Prostate gland (tissue), 2 donors: ENCODE results near the gene CMSS1. TPM values are rescaled to one million over a fixed set of nuclear protein-coding genes. Genes with fewer than 3 reads are reported as not detected.

Source experiments
- DNase-seq: peaks from one replicate; pipeline ENCODE4 v3.0.0-alpha.2; 2019; ENCODE audit warnings: low spot score
- H3K27ac ChIP-seq, 2 donors: fragments of 200-600 bp; sonication (generic); 2 replicates each; pipeline ENCODE4 v1.5.1; 2017 to 2019
- H3K27me3 ChIP-seq: fragments of 200-600 bp; sonication (generic); replicated peaks from 2 replicates; pipeline ENCODE4 v1.5.1; 2019; ENCODE audit not compliant: insufficient read depth
- H3K36me3 ChIP-seq, 2 donors: fragments of 200-600 bp; sonication (generic); 1 replicate in 1 of 2; 2 replicates in 1 of 2; pipeline versions ENCODE4 v1.5.1 to v1.8.1; 2017 to 2019
- H3K4me1 ChIP-seq: fragments of 200-600 bp; sonication (generic); replicated peaks from 2 replicates; pipeline ENCODE4 v1.5.1; 2019
- H3K4me3 ChIP-seq, 2 donors: fragments of 200-600 bp; sonication (generic); 2 replicates each; pipeline ENCODE4 v1.5.1; 2017 to 2019
- H3K9me3 ChIP-seq: fragments of 200-600 bp; sonication (generic); 2 replicates; pipeline ENCODE4 v1.5.1; 2017
- CTCF ChIP-seq, 4 experiments: fragments of 200-600 bp in 2 of 4; fragments of 450-650 bp in 2 of 4; sonication (generic) in 2 of 4; IDR thresholded peaks; 1 replicate in 3 of 4; 2 replicates in 1 of 4; pipeline ENCODE4 v1.5.1; 2016 to 2019; ENCODE audit warnings: antibody characterized with exemption in 4 of 4, mild to moderate bottlenecking in 2 of 4, moderate library complexity in 2 of 4
- POLR2A ChIP-seq: fragments of 450-650 bp; IDR thresholded peaks from one replicate; pipeline ENCODE4 v1.6.1; 2016; ENCODE audit warnings: antibody characterized with exemption, mild to moderate bottlenecking
- POLR2AphosphoS5 ChIP-seq: sonication (generic); formaldehyde crosslinking; IDR thresholded peaks from one replicate; pipeline ENCODE4 v1.6.1; 2017; ENCODE audit warnings: antibody characterized with exemption
- WGBS: methylation state at CpG from one replicate; pipeline ENCODE4 v1.1.5; 2018; 5-methylcytosine and 5-hydroxymethylcytosine counted together
- intact Hi-C: fragments of 100-400 bp; cut with DNase I; formaldehyde crosslinking; loops from one replicate; pipeline ENCODE4 v1.14.2; 2022
- total RNA-seq, 2 donors: library from RNA; depleted of rRNA; stranded (reverse); fragments of >200 nt; gene quantifications; one replicate each; pipeline ENCODE4 v1.1.0, GENCODE V29; 2016

Gene CMSS1
- total RNA-seq, 2 donors from 2014 or later, result 10.2 to 13.6 TPM

- TF ChIP-seq CTCF (IDR thresholded peaks at IDR 0.05) (no peak), POLR2AphosphoS5 (no peak), POLR2A (no peak)
- no peaks in the 10 kb centered on the region for H3K9me3 ChIP-seq
- no peak overlapping the region for H3K27ac ChIP-seq
- intact Hi-C loops, result no loop called here
- H3K4me1 ChIP-seq, result no peaks in the 10 kb centered on the region
- no peaks in the 10 kb centered on the region for H3K27me3 ChIP-seq
- WGBS, result 83% methylated on average over 6 of the region's 6 CpGs
- no peaks in the 10 kb centered on the region for H3K36me3 ChIP-seq
- no peak for DNase-seq
- H3K4me3 ChIP-seq, result no peak overlapping the region
Observed at GRCh38 chr3:100131241-100131640, 313.6 kb downstream of the CMSS1 start.

- Histone ChIP-seq H3K36me3 (no peaks in the 10 kb centered on the region), H3K27ac (no peak overlapping the region), H3K9me3 (no peaks in the 10 kb centered on the region), H3K4me3 (no peak overlapping the region), H3K4me1 (no peaks in the 10 kb centered on the region), H3K27me3 (no peaks in the 10 kb centered on the region)
- 67% methylated on average over 1 of the region's 1 CpG for WGBS
- DNase-seq, result no peak
- TF ChIP-seq POLR2AphosphoS5, result no peak
- no peak for TF ChIP-seq POLR2A
- TF ChIP-seq CTCF (IDR thresholded peaks at IDR 0.05), result no peak
- intact Hi-C loops, result no loop called here
Observed at GRCh38 chr3:100136921-100137320, 319.3 kb downstream of the CMSS1 start.

- Histone ChIP-seq H3K4me3 (no peak overlapping the region), H3K27ac (no peak overlapping the region), H3K4me1 (no peaks in the 10 kb centered on the region), H3K36me3 (no peaks in the 10 kb centered on the region), H3K27me3 (no peaks in the 10 kb centered on the region), H3K9me3 (no peaks in the 10 kb centered on the region)
- intact Hi-C loops, result no loop called here
- no peak for TF ChIP-seq POLR2AphosphoS5
- no peak for TF ChIP-seq CTCF (IDR thresholded peaks at IDR 0.05)
- TF ChIP-seq POLR2A, result no peak
- 94% methylated on average over 1 of the region's 1 CpG for WGBS
- DNase-seq, result no peak
Observed at GRCh38 chr3:100140976-100141375, 323.3 kb downstream of the CMSS1 start.

GRCh38 chr3:100141586-100141985, 323.9 kb downstream of the CMSS1 start:
- WGBS, result 90% methylated on average over 1 of the region's 1 CpG
- no peak for DNase-seq
- intact Hi-C loops, result no loop called here

More at GRCh38 chr3:100141586-100141985, 323.9 kb downstream of the CMSS1 start:
- Histone ChIP-seq H3K36me3 (no peaks in the 10 kb centered on the region), H3K4me3 (no peak overlapping the region), H3K27ac (no peak overlapping the region), H3K9me3 (no peaks in the 10 kb centered on the region), H3K27me3 (no peaks in the 10 kb centered on the region), H3K4me1 (no peaks in the 10 kb centered on the region)
- TF ChIP-seq CTCF (IDR thresholded peaks at IDR 0.05) (no peak), POLR2A (no peak), POLR2AphosphoS5 (no peak)
